ENCODE data around the gene VIPR2.
"Not testable (repeated sequence)": the region's sequence is repeated elsewhere in the genome, so short reads cannot be mapped to it uniquely, and the experiment has no call there.

VIPR2 gene

GRCh38 chr7:159017210-159017609, 127.5 kb downstream of the VIPR2 start:
- no peak for DNase-seq

- DNase-seq = no peak
Observed at GRCh38 chr7:159016591-159016990, 128.1 kb downstream of the VIPR2 start.

DNA sequence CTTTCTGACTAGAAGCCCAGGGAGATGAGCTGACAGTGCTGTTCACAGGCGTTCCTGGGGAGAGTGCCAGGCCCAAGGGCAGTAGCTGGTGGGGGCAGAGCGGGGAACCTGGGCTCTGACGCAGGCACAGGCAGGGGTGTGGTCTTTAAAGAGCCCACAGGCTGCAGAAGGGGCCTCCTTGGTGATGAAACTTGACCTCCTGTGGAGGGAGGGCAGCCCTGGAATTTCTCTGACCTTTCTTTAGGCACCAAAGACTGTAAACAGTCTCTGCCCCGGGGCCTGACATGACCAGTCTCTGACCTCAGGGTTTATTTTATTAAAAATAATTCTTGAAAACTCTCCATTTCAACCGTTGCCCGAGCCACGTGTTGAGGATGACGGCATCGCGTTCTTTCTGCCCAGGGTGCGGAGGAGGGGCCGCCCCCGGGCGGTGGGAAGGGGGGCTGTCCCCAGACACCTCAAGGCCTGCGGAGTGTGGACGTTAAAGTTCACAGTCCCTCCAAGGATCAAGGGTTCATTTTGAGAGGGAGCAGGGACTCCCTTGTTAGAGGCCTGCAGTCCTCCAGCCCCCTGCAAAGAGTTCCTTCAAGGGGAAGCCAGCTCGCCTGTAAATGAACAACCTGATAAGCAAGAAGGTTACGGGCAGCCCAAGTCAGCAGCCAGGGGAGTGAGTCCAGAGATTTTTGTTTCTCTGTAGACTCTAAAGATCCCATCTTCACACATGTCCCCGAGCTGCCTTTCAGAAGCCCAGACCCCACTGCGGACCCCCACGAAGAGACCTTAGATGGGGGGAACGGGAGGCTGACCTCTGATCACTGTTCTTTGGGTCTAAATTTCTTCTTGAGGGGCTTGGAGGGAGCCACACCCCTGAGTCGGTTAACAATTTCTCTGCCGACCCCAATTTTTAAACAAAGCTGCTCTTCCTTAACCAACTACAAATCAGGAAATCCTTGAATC, 128.9 kb downstream of the VIPR2 start:
- no peak for DNase-seq

DNA sequence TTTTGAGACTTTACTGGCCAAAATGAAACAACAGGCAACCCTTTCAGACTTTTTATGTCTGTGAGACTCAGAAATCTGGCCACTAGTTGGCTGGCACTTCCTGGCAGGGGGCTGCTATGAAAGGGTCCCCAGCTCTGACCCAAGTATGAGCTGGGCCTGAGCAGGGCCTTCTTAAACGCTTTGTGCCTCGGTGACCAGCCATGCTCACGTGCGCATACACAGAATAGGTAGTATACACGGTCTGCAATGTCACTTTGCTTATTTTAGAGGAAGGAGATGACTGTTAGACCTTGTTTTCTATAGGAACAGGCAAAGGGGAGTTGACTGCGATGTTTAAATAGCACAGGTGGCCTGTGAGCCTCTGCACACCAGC, 129.6 kb downstream of the VIPR2 start:
- DNase-seq = no peak

- DNase-seq = no peak
Observed at GRCh38 chr7:159014297-159015062, 130.2 kb downstream of the VIPR2 start.

GRCh38 chr7:159013825-159014289, 130.8 kb downstream of the VIPR2 start:
- no peak for DNase-seq

GRCh38 chr7:159013181-159013690, 131.4 kb downstream of the VIPR2 start:
- no peak for DNase-seq

DNA sequence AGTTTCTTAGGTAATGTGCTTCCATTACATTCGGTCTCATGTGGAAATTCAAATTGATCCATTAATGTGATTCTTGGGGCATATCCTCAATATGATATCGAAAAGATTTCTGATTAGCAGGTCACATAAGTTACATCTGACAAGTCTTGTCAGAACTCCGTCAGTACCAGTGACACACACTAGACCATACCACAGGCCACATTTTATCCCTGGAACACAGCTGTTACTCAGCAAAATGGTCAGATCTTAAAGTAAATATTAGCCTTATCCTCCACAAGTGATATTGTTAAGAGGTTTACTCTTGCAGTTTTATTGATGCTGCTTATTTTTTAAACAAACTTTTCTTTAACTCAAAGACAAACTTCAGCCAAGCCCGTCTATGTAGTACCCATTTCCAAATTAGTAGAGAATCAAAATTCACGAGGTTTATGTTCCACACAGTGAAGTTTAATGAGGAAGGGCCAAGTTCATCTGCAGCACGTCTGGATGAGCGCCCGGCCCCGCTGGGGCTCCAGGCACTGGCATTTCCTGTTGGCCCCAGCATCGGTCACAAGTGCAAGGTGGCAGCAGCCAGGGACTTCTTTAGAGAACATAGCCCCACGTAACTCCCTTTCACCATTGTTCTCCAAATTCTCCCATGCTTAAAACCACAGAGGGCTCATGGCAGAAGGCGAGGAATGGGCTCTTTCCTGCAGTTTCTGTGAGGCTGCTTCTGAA, 132.2 kb downstream of the VIPR2 start:
- DNase-seq = no peak

- no peak for DNase-seq
Observed at GRCh38 chr7:159011722-159012022, 133.0 kb downstream of the VIPR2 start.

DNA sequence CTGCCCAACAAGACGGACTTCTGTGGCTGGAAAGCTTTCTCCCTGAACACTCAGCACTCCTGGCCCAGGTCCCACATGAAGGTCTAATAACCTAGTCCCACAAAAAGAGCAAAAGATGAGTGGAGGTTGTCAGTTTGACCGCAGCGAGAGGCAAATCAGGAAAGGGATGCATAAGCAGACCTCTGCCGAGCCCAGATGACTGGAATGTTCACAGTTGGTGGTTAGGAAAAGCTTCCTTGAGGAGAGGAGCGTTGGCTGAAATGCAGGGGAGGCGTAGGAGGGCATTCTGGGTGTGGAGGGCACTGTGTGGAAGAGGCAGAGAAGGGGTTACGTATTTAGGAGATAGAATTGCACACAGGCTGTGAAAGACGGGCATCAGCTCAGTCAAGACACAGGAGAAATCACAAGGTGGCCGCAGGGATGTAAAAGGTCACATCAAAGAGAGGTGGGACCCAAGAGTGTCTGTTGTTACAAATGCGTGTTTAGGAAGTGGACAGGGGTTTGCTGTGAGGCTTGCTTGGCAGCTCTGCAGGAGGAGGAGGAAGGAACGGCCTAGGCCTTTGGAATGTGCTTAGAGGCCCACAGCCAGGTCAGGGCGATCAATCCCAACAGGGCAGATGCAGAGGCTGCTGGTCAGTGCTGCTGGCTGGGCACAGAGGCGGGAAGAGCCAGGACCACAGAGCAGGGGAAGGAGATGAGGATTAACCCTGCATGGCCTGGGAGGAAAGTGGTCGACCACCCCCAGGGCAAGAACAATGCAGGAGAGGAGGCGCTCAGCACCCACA, 133.5 kb downstream of the VIPR2 start:
- DNase-seq = no peak

DNA sequence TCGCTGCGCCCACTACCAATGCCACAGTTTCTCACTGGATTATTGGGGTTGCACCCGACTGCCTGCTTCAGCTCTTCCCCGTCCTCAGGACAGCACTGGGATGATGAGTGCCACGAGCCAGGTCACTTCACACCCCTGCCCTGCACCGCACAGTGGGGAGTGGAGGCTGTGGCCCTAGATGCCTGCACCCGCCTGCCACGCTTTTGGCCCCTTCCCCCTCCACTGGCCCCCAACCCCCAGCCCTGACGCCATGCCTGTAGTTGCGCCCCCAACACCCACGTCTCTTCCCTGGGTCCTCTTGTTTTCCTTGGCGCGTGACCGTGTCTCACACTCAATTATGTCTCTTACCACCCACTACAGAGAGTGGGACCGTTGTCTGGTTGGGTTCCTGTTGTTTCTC, 134.3 kb downstream of the VIPR2 start:
- DNase-seq = no peak

GRCh38 chr7:159009951-159010350, 134.7 kb downstream of the VIPR2 start:
- DNase-seq = no peak

GRCh38 chr7:159008417-159008816, 136.2 kb downstream of the VIPR2 start:
- DNase-seq = no peak

DNA sequence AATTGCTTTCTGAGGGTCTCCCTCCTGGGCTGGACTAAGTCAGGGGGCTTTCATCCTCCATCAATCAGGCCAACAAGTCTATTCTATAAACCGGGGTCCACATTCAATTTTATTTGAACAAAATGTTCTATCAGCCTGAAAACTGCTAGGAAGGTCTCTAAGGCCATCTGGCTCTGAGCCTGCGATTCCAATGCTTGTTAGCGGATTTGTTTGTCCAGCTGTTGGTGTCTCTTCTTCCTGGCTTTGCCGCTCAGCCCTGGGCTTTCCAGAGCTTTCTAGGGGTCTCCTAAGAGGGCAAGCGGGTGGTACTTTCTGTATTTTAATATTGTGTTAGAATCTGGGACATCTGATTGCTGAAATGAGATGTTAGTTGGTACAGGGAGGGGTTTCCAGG, 136.7 kb downstream of the VIPR2 start:
- DNase-seq = no peak

DNA sequence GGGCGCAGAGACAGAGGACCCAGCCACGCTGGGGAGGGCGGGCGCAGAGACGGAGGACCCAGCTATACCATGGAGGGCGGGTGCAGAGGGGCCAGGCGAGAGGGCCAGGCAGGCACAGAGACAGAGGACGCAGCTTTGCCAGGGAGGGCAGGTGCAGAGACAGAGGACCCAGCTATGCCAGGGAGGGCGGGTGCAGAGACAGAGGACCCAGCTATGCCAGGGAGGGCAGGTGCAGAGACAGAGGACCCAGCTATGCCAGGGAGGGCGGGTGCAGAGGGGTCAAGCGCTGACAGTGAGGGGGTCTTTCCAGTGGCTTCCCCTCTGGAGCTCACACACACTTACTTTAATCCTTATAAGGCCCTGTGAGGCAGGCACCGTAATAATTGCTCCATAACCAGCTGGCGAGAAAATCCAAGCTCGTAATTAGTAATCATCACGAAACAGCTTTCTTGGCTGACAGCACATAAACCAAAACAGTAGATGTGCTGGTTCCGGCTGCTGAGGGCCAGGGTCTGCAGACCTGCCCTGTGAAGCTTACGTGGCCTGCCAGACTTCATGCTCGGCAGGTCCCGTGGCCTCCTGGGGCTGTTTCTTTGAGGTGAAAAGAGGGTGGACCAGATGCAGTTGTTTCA, 137.2 kb downstream of the VIPR2 start:
- DNase-seq = no peak

- DNase-seq = no peak
Observed at GRCh38 chr7:159006610-159007130, 138.0 kb downstream of the VIPR2 start.

- DNase-seq = not testable (repeated sequence)
Observed at GRCh38 chr7:159006022-159006609, 138.6 kb downstream of the VIPR2 start.

DNA sequence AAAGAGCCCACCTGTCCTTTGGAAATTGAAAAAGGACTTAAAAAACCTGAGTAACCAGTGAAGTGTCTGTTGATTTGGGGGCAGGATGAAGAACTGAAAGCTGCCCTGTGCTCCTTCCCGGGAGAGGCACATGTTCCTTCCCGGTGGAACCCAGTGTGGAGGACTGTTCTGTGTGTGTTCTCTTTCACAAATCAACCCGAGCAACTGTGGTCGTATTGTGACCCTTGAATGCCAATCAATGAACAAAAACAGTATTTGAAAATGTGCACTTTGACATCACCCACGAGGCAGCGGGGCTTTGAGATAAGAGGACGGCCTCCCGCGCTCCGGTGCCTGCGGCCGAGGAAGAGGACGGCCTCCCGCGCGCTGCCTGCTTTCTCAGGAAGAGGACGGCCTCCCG, 139.0 kb downstream of the VIPR2 start:
- DNase-seq = no peak

- DNase-seq = no peak
Observed at GRCh38 chr7:159004411-159004810, 140.3 kb downstream of the VIPR2 start.

DNA sequence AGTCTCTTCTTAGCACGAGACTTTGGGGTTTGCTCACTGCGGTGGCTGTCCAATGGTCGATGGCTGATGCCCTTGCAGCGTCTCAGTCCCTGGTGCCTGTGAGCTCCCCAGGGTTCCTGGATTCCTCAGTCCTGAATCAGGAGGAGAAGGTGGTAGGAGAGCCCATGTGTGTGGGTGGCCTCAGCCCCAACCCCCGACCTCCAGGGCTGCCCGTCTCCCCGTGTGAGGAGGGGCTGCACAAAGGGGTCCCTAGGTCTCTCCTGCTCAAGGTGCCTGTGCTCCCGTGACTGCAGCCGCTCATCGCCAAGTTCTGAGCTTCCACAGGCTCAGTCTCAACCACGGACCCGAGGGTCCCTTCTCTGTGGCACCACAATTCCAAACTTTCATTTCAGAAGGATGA, 142.9 kb downstream of the VIPR2 start:
- no peak for DNase-seq

DNA sequence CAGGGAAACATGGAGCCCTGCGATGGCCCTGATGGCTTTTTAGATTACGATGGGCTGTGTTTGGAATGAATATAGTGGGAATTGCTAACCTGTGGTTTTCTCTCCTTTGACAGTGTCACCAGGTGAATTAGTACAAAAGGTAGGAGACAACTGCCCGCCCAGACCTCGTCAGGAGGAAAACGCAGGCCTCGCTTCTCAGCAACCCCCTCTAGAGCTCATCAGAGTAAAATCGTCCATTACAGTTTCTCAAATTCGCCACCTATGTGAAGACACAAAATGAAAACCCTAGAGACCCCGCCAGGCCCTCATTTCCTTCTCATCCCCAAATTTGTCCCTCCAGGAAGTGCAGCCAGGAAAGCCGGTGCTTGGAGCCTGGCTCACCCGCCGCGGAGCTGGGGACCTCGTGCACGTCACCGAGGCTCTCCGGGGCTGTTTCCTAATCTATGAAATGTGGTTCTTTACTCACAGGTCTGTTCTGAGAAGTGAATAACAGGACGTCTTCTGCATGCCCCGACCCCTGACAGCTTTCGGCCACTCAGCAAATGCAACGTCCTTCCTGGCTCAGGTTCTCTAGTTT, 143.7 kb downstream of the VIPR2 start:
- DNase-seq = no peak
